Activated CD4-positive, alpha-beta T cell treated with anti-CD3 and anti-CD28 coated beads, Interleukin-2, Interleukin-6, amounts not matched to agents 100 ng/mL and 50 ng/mL, durations not matched to agents 16 hours and 8 hours (primary cell): ENCODE measurements around the gene CST9L.
"Not testable (repeated sequence)": the region's sequence is repeated elsewhere in the genome, so short reads cannot be mapped to it uniquely, and the experiment has no call there.

Experiments used
- DNase-seq: peaks from one replicate; pipeline ENCODE4 v3.0.0-alpha.2; 2020

CST9L gene

DNA sequence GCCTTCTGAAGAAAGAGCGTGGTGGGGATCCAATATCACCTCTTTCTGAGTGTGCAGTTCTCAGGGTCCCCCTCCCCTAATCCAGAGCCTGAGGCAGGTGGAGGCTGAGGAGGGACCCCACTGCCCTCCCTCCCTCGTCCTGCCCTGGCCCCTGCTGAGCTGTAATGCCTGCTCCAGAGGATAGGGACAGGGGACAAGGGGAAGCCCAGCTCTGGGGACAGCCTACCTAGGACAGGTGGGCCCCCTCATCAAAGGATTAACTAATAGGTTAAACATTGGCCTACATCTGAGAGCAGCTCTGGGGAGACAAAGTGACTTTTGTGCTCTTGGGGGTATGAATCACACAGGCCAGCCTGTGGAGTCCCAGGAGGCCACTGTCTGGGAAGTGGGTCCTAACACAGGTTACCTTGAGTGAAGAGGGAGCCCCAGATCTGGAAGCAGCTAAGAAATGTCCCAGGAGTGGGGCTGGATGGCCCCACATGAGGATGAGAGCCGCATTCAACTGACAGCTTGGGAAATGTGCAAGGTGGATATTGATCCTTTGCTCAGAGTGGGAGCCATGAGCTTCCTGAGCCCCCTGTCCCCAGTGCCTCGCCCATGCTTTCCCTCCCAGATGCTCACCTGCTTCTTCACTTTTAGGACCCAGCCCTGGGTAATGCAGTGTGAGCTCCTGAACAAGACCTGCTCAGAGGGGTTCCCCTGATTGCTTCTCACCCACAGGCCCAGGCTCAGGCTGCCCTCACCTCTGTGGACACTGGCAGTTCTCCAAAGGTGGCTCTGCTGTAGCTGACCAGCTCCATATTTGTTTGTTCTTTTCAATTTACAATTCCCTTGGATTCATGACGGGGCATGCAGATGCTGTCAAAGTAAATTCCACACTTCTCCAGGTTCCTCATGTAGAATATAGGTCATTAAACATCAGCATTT lies 17.8 kb upstream of the CST9L start:
- no peak for DNase-seq

DNA sequence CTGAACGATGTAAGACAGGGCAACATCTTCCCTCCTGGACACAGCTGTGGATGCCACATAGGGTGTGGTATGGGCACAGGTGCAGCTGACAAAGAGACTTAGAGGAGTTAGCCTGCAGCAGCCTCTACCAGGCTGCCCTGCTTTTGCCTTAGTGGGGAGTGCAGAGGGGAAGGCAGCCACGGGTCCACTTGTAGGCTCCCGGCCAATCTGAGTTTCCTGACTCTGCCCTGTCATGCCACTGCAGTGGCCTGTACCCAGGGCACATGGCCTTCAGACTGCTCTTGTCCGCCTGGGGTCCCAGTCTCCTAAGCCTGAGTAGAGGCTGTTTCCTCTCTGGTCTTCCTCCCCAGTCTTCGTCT lies 17.1 kb upstream of the CST9L start:
- no peak for DNase-seq

DNA sequence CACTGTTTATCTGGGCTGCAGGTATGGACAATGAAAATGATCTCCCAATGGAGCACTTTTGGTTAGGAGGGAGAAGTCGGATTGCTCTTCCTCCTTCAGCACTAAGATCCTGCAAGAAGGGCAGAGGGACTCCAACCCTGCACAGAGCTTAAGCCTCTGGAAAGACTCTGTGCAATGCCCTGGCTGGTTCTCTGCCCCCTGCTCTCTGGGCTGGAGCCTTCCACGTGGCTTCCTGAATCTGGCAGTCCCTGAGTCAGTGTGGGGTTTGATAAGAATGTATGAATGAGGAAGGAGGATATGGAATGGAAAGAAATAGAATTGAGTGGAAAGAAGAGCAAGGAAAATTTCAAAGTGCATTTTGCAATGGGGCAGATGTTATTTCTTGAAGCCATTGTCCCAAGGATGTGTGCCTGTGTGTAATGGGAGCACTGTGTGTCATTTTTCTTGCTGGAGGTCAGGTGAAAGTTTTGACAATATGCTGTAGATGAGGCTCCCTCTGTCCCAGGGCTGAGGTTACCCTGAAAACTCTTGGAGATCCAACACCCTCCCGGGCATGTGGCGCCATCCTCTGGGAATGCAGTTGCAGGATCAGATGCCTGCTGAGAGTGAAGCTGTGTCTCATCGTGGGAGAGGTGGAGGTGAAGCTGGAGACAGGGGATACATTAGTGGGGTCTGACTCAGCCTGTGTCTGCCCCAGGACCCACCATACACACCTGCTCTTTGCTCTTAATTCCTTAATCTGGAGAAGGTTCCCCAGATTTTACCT lies 16.3 kb upstream of the CST9L start:
- no peak for DNase-seq

DNA sequence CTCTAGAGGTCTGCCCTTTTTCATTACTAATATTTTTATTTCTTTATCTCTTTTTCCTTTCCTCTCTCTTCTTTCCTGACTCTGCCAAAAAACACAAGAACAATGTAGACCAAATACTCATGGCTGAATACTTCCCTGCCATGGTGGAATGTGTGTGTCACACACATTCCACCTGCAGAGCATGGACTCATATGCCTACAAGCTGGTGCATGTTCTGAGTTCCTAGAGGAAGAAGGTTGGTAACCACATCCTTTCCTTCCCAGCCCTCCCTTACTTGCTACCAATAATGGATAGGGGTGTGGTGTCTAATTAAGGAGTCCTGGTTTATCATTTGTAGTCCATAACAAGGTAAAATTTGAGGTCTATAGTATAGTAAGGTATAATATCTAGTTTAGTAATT lies 15.2 kb upstream of the CST9L start:
- DNase-seq, result no peak

DNA sequence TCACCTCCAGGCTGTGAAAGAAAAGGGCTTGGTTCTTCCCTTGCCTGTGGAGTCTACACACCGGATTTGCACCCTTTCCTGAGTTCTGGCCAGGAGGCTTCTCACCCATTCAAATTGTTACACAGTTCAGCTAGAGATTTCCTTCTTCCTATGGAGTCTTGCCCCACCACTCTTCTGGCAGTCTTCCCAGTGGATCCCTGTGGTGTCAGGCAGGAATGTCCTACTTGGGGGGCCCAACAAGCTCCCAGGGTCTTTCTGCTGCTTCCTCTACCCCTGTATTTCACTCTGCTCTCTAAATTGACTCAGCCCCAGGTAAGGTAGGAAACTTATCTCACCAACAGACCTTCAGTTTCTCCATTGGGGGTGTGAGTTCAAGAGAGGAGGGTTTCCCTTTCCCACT lies 14.0 kb upstream of the CST9L start:
- no peak for DNase-seq

DNA sequence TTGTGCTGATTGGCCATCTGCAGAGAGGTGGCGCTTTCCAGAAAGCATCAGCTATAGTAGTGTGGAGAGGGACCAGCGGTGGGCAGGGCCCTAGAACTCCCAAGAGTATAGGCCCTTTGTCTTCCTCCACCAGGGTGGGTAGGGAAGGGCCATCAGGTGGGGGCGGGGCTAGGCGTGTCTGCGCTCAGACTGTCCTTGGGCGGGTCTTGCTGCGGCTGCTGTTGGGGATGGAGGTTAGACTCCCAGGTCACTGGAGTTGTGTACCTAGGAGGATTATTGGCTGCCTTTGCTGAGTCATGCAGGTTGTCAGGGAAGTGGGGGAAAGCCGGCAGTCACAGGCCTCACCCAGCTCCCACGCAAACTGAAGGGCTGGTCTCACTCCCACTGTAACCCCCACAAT lies 13.5 kb upstream of the CST9L start:
- DNase-seq, result not testable (repeated sequence)

DNA sequence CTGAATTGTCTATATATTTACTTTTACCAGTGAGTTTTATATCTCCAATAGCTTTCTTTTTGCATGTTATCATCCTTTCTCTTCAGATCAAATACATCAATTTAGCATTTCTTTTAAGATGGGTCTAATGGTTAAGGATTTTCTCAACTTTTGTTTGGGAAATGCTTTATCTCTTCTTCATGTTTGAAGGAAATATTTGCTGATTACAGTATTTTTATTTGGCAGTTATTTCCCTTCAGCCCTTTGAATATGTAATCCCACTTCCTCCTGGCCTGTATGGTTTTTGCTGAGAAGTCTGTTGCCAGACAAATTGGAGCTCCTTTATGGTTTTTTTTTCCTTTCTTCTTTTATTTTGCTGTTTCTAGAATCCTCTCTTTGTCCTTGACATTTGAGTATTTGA lies 6.7 kb upstream of the CST9L start:
- DNase-seq, result no peak

DNA sequence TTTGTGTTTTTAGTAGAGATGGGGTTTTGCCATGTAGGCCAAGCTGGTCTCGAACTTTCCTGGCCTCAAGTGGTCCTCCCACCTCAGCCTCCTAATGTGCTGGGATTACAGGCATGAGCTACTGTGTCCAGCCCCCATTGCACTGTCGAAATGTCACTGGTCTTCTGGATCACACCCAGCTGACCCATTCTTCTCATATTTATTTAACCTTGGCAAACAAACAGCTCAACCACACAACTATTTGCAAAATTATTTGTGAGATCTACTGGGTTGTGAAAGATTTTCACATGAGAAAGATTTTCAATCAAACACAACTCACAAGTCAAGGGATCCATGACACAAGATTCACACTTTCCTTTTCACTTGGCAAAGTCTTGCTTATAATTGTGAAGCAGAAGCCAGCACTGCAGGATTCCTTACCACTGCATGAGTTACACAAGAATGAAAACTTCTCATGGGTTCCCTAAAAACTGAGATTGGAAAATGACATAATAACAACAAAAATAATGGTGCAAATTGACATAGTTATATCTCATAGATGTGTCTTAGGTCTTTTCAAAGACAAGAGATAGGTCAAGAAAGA lies 2.0 kb upstream of the CST9L start:
- DNase-seq, result no peak

DNA sequence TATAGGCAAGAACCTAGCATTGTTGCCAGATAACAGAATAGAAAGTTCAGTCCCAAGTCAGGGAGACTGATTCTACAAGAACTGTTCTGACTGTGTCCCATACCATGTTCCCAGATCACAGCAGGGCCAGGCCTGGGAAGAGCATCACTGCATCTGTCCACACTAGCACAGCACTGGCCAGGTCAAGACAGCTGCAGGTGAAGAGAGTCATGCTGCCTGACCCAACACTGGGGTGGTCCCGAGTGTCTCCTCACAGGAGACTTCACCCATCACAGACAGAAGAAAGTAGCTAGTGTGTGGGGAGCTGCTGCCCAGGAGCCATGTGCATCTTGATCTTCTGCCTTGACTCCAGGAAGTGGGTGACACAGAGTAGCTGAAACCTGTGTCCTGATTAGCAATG lies 1.3 kb upstream of the CST9L start:
- no peak for DNase-seq

DNA sequence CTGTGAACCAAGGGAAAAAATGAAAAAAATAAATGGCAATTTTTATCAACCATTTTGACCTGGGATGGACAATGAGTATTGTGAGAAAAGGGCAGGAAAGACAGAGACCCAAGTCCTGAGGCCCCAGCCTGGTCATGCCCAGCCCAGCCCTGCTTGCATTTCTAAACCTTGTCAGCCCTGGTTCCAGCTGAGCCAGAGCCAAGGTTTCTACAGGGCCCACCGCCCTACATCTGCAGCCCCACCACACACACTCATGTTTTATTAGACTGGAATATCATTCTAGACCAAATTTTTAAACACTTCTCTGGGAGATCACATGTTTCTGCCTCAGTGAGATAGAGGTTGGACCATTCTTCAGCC lies 667 bp upstream of the CST9L start:
- no peak for DNase-seq

DNA sequence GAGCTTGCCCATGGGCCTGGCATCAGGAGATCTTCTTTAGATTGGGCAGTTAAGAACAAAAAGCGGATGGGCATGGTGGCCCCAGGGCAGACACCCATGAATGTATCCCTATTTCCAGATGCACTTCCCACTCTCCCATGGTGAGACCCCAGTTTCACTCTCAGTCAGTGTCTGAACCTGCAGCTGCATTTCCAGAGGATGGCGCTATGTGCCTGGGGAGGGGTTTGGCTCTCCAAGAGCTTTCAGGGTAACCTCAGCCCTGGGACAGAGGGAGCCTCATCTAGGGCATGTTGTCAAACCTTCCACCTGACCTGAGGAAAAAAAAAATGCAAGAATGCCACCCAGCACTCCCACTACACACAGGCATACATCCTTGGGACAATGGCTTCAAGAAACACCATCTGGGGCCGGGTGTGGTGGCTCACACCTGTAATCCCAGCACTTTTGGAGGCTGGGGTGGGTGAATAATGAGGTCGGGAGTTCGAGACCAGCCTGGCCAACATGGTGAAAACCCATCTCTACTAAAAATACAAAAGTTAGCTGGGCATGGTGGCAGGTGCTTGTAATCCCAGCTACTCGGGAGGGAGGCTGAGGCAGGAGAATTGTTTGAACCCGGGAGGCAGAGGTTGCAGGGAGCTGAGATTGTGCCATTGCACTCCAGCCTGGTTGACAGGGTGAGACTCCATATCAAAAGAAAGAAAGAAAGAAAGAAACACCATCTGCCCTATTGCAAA lies 1.9 kb downstream of the CST9L start:
- DNase-seq, result no peak

DNA sequence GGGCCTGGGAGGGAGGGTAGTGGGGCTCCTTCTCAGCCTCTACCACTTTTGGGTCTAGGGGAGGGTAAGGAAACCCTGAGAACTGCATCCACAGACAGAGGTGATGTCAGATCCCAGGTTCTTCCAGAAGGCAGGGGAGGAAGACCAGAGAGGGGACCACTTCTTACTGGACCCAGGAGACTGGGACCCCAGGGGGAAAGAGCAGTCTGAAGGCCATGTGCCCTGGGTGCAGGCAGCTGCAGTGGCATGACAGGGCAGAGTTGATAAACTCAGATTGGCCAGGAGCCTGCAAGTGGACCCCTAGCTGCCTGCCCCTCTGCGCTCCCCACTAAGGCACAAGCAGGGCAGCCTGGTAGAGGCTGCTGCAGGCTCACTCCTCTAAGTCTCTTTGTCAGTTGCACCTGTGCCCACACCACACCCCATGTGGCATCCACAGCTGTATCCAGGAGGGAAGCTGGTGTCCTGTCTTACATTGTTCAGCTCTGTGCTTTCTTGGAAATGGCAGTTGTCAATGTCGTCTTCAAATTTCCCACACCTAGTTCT lies 2.7 kb downstream of the CST9L start:
- DNase-seq, result no peak

DNA sequence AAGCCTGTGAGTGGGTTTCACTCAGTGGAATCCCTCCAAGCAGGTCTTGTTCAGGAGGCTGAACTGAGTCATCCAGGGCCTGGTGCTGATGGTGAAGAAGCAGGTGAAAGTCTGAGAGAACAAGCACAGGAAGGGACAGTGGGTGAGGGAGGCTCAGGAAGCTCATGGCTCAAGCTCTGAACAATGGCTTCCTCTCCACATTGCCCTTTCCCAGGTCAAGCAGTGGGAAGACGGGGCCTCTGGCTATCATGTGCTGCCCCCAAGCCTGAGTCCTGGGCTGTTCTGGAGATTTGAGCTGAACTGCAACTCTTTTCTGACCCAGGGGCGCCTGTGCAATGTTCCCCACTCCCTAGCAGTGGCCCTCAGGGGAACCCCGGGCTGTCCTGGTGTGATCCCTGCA lies 3.4 kb downstream of the CST9L start:
- no peak for DNase-seq

DNA sequence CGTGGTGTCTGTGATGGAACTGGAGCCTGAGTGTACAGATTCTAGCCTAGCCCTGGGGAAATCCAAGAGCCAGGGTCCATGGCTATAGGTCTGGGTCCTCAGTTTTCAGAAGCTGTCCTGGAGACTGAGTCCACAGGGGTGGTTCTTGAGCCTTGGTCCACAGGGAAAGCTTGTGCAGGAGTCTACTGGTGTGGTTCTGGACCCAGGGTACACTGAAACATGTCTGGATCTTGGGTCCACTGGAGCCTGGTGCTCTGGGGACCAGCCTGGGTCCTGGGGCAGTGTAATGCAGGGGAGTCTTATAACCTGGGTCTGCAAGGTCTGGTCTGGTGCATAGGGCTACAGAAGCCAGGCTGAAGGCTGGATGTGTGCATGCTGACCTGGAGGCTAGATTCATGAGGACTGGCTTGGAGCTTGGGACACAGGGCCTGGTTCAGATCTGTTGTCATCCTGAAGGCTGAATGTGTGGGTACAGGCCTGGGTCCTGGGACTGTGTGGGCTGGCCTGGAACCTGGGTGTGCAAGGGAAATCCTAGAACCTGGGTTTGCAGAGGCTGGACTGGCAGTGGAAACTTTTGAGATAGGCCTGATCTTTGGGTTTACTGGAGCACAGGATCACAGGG lies 5.5 kb downstream of the CST9L start:
- DNase-seq, result no peak

DNA sequence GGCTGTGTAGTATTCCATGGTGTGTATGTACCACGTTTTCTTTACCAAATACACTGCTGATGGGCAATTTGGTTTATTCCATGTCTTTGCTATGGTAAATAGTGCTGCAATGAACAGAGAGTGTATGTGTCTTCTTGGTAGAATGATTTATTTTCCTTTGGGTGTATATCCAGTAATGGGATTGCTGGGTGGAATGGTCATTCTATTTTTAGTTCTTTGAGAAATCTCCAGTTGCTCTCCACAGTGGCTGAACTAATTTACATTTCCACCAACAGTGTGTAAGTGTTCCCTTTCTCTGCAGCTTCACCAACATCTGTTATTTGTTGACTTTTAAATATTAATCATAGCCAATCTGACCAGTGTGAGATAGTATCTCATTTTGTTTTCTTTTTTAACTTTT lies 13.9 kb downstream of the CST9L start:
- DNase-seq, result no peak

DNA sequence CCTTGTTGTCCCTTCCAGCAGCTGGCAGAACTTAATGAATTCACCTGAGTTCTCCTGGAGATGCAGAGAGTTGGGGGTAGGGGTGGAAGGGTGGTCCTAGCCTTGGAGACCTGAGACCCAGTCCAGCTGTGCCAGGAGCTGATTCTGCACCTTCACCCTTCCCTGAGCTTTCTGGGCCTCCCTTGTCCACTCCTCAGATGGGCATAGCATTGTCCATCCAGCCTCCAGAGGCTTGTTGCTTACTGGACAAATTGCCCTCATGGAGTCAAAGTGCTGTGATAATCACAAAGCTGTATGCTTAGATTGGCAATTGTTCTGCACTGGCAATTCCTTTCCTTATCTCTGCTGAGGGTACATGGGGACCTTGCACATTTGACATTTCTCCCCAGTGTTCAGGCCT lies 16.5 kb downstream of the CST9L start:
- DNase-seq, result no peak

DNA sequence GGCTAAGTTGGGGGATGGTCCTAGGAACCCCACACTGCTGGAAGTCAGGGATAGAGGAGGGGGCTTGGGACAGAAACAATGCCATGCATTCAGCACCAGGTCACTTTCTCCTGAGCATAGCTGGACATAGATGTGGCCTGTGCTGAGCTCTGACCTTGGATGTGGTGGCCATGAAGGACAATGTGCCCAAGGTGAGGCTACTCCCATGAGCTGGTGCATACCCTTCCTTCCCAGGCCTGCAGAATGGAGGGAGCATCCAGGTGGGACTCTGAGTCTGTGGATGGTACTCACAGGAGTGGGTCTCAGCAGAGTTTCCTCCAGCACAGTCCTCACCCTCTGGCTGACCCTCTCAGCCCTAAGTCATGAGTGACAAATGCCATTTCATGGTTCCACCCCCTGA lies 16.9 kb downstream of the CST9L start:
- no peak for DNase-seq

DNA sequence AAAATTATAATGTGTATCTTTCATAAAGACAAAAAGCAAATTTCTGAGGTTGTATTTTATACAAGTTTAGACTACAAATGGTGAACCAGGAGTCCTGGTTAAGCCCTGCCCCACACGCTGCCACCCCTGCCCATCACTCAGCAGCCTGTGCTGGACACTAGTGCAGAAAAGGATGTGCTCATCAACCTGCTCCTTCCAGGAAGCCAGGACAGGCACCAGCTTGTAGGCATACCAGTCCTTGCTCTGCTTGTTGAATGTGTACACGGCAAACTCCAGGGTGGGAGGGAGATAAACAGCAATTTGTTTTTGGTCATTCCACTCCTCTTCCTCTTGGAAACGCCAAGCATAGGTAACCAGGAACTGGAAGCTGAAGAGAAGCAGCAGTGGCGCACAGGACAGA lies 18.1 kb downstream of the CST9L start:
- no peak for DNase-seq

DNA sequence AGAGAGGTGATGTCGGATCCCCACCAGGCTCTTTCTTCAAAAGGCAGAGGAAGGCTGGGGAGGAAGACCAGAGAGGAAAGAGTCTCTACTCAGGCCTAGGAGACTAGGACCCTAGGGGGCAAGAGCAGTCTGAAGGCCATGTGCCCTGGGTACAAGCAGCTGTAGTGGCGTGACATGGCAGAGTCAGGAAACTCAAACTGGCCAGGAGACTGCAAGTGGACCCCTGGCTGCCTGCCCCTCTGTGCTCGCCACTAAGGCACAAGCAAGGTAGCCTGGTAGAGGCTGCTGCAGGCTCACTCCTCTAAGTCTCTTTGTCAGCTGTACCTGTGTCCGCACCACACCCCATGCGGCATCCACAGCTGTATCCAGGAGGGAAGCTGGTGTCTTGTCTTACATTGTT lies 19.9 kb downstream of the CST9L start:
- DNase-seq, result no peak

DNA sequence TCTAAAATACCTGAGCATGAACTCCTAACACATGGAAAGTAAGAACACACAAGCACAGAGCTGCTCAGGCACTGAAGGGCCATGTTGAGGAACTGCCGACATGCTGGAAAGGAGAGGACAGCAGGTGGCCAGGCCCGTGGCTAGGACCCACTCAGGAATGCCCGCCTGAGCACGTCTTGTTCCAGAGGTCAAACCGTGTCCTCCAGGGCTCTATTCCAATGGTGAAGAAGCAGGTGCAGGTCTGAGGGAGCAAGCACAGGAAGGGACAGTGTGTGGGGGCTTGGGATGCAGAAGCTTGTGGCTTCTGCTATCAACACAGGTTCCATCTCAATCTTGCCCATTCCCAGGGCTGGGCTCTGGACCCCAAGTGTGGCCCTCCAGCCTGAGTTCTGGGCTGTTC lies 20.7 kb downstream of the CST9L start:
- DNase-seq, result no peak

DNA sequence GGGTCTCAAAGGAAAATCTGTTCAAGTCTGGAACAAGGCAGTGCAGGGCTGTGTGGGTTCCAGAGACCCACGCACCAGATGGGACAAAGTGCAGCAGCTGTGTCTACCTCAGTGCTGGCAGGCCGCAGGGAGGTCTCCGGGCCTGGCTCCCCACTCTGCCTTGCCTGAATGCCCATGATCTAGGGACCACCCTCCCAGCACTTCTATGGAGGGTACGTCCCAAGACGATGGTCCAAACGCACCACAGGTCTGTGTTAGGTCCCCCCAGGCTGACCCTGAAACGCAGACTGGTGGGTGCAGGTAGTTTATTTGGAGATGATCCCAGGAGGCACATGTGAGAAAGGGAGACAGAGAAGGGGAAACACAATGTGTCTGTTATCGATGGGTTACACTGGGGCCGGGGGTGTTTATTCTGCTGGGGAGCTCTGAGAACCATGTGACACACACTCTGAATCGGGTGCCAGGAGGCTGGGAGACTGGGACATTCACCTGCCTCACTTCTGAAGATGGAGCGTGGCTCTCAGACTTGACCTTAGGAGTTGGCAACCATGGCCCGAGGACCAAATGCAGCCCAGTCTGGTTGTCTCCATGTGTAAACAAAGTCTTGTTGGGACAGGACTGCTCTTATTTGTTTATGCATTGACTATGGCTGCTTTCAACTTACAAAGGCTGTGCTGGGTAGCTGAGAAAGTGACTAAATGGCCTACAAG lies 21.7 kb downstream of the CST9L start:
- DNase-seq, result no peak

DNA sequence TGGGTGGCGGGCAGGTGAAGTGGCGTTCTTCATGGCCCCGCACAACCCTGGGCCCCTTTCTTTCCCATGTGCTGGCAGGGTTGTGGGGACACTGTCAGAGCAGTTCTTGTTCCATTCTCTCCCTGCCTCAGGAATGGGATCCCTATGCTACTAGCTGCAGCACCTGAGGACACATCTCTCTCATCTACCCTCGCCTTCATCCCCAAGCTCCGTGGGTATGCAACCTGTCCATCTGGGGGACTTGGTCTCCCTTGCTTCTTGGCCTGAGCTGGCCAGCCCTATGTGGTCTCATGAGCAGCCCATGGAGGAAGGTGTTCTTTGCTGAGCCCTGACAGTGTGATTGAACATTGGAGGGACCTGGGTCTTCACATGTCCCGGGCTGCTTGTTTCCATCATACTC lies 24.2 kb downstream of the CST9L start:
- DNase-seq, result no peak
